ENCODE data around the gene SNX3.
"Not testable (repeated sequence)": the region's sequence is repeated elsewhere in the genome, so short reads cannot be mapped to it uniquely, and the experiment has no call there.

Gene SNX3

DNA sequence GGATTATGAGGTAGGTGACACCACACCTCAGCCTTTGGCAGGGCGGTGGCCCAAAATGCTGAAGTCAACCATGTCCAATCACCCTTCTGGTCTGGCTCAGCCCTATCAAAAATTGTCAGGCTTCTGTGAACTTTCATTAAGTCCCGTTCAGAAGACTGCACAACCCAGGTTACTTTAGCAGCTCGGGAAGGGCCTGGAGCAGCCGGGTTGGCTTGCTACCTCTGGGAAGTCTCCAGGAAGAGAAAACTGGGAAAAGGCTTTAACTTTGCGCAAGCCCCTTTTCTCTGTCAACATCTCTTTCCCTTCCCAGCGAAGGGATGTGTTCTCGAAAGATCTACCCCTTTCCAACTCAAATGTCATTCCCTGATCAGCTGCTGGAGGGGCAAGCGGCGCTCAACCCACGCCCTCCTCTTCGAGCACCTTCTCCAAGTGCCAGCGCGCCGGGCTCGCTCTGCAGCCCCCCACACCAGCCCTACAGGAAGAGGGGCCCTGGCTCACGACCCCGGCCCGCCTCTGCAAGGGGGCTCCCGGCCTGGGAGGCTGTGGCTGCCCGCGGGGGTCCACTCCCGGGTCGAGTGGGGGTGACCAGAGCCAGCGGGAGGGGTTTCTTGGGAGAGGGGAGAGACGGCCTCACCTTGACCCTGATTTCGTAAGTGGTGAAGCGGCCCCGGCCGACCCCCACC, 573 bp downstream of the SNX3 start:
- peak; percentile 49 for DNase-seq

DNA sequence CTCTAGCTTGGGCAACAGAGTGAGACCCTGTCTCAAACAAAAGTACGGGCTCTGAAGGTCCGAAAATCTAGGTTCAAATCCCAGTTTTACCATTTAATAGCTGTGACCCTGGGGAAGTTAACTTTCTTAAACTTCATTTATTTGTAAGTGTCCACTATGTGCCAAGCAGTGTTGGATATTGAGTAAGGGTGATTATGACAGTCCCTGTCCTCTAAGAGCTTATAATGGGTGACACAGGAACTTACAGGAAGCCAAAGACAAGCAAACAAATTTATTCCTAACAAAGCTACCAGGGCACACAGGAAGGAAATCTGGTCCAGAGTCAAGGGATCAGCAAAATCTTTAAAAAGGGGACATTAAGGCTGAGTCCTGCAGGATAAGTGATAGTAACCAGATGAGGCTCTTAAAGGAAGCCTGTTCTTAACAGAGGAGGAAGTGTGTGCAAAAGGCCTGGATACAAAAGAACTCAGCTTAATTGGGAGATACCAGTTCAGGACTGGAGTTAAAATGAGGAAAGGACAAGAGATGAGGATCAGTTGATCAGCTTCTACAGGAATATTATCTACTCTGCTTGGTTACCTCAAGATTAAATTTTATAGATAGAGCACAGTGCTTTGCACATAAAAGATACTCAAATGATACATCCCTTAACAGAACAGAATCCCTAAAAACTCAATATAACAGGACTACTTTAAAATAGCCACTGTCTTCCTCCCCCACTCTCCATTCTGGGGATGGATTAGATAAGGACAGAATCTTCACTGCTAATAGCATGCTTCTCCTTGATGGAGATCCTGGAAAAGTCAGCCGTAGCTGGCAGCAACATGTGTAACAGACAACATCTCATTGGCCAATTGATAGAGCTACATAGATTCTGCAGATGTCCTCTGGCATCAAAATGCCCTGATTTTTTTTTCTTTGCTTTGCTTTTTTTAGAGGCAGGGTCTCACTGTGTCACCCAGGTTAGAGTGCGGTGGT, 6.1 kb downstream of the SNX3 start:
- no peak for DNase-seq

DNA sequence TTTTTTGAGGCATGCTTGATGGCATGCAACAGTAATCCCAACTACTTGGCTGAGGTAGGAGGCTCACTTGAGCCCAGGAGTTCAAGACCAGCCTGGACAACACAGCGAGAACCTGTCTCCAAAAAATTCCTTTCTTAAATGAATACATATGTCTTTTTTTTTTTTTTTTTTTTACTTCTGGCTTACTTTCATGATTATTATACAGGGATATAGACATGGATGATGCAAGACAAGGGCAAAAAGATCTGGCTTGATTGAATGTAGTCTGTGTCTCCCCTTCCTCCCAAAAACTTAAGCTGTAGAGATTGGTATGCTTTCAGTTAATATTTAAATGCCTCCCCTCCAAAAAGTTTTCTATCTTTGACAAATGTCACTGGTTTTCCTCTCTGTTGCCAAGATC, 7.6 kb downstream of the SNX3 start:
- no peak for DNase-seq

- no peak for DNase-seq
These were observed 8.8 kb downstream of the SNX3 start for GRCh38 chr6:108252055-108252454.

DNA sequence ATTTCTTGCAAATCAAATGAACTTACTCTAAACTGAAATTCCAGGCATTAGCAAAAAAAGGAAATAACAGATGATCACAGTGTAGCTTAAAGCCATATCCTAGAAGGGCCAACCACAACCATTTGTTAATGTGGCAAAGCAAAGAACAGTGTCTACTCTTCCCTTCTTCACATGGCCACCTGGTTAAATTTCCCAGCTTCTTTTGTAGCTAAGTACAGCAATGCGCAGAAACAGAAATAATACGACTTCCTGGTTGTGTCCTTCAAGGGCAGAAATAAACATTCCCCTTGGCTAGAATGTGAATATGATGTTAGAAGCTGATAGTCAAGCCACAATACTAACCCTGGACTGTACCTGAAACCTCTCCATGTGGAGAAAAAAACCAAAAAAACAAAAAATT, 9.6 kb downstream of the SNX3 start:
- no peak for DNase-seq

- DNase-seq, result peak; percentile 9
These were observed 10.5 kb downstream of the SNX3 start for GRCh38 chr6:108250240-108250866.

GRCh38 chr6:108247965-108248536, 12.8 kb downstream of the SNX3 start:
- DNase-seq, result no peak

DNA sequence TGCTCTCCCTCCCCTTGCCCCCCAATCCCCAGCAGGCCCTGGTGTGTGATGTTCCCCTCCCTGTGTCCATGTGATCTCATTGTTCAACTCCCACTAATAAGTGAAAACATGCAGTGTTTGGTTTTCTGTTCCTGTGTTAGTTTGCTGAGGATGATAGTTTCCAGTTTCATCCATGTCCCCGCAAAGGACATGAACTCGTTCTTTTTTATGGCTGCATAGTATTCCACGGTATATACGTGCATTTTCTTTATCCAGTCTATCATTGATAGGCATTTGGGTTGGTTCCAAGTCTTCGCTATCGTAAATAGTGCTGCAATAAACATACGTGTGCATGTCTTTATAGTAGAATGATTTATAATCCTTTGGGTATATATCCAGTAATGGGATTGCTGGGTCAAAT, 15.7 kb downstream of the SNX3 start:
- DNase-seq, result not testable (repeated sequence)

GRCh38 chr6:108243836-108244235, 17.0 kb downstream of the SNX3 start:
- DNase-seq, result no peak

DNA sequence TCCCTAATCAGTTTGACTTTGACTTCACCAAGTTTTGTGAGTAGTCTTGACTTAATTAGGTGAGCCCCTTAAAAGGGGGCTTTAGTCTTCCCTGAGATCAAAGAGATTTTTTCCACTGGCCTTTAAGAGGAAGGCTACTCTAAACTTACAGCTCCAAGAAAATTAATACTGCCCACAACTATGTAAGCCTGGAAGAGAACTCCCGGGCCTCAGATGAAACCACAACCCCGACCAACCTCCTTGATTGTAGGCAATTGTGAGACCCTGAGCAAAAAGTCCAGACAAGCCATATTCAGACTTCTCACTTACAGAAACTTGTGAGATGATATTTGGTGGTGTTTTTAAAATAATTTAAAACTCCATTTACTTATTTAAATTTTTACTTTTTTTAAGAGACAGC, 18.1 kb downstream of the SNX3 start:
- no peak for DNase-seq

GRCh38 chr6:108242259-108242658, 18.6 kb downstream of the SNX3 start:
- DNase-seq, result no peak

DNA sequence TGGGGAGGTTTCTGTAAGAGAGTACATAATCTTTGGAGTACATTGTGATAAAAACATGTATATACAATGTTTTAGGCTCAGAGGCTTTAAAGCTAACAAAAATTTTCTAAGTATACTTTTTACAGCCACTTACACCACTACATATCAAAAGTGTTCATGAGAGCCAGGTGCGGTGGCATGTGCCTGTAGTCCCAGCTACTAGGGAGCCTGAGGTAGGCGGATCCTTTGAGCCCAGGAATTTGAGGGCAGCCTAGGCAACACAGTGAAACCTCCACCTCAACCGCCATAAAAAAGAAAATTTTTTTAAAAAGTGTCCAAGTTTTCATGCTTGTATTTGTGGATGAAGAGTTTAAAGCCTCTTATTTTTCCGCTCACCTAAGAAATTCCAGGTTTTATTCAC, 22.5 kb downstream of the SNX3 start:
- no peak for DNase-seq

DNA sequence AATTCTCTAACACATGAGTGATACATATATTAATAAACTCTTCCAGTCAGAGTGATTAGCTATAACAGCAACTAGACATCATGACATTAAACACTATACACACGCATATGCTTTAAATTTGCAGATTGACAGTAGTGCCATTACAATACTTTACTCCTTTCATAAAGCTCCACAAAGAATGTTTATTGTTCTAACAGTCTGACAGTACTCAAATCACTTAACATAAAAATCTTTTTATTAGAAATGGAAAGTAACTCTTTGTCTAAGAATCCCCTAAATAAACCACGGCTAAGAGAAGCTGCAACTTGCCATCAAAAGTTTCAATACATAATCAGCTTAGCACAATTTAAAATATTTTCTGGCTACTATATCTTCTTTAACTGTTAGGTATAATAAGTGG, 24.0 kb downstream of the SNX3 start:
- no peak for DNase-seq

DNA sequence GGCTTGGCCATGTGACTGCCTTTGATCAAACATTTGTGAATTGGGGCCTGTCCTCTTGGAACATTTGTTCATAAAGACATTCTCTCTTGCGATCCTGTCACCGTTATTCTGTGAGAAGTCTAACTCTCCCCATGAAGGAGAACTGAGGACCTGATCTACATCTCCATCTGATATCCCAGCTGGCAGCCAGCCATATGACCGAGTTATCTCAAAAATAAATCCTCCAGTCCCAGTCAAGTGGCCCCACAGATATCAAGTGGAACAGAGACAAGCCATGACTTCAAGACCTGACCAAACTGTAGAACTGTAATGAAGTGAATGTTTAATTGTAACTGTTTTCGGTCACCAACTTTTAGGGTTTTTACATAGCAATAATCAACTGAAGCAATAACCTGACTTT, 25.7 kb downstream of the SNX3 start:
- DNase-seq, result no peak

- DNase-seq, result no peak
These were observed 32.4 kb downstream of the SNX3 start for GRCh38 chr6:108228416-108228815.

GRCh38 chr6:108227290-108227689, 33.5 kb downstream of the SNX3 start:
- no peak for DNase-seq

- DNase-seq, result no peak
These were observed 38.3 kb downstream of the SNX3 start for GRCh38 chr6:108222504-108222903.

DNA sequence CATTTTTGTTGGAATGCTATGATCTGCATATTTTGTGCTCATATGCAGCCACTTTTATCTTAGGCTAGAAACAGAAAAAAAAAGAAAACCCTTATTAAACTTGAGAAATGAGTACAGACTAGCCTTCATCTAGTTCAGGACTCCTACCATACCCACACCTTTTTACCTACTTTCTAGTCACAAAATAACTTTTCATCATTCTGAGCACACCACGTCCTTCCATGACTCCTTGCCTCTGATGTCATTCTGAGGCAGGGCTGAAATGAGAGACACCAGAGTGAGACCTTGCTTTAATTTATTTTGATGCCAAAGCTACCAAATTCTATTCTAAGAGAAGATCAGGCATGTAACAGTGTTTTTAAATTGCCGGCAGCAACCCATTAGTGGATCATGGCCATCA, 38.8 kb downstream of the SNX3 start:
- no peak for DNase-seq

GRCh38 chr6:108211671-108212070, 49.2 kb downstream of the SNX3 start:
- DNase-seq, result no peak

DNA sequence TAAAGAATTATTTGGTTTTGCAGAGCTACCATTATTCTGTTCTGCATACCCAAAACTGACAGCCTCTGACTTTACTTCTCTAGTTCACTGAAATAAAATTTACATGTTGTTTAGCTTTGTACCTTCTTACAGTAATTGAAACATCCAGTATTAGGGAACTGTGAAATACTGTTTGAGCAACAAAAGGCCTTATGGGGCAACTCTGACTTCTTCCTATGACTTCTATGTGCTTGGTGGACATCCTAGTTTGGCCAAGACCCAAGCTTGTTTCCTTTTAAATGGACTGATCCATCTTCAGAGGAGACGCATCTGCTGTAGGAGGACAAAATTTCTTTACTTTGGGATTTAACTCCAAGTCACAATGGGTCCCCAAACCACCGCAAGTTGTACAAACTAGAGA, 50.3 kb downstream of the SNX3 start:
- no peak for DNase-seq

GRCh38 chr6:108209738-108210137, 51.1 kb downstream of the SNX3 start:
- DNase-seq, result no peak

- no peak for DNase-seq
These were observed 53.8 kb downstream of the SNX3 start for GRCh38 chr6:108207013-108207412.
